ENCODE measurements around the gene DDX1.
"Not testable (repeated sequence)": the region's sequence is repeated elsewhere in the genome, so short reads cannot be mapped to it uniquely, and the experiment has no call there.

Gene DDX1

DNA sequence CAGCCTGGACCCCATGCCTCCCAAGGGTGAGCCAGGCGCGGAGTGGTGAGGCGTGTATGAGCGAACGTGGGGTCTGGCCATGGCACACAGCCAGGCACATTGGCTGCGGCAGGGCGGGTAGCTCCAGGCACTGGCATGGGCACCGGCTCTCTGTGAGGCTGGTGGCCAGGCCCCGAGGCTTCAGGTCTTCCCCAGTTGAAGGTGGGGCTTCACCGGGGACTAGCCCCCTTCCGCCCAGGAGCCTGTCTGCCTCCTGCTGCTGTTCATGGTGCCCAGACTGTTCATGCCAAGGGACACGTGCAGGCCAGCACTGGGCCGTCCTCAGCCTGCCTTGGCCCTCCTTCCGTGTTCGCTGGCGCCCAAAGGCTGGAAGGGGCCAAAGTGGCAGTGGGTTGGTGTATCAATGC, 26.8 kb downstream of the DDX1 start:
- no peak for DNase-seq

DNA sequence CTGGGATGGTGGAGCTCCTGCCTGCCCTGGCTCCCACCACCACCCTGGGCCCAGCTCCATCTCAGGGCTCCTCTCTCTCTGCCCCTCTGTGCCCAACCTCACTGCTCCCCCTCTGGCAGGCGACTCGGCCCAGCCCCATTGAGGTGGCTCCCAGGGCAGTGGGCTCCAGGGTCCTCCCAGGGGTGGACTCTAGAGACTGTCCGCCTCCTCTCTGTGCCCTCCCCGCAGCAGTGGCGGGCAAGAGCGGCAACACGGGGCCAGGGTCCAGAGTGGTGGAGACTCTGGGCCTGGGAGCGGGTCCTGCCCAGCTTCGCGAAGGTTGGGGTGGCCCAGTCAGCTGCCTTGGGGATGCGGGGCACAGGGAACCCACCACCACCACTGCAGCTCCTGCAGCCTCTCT, 27.4 kb downstream of the DDX1 start:
- no peak for DNase-seq

DNA sequence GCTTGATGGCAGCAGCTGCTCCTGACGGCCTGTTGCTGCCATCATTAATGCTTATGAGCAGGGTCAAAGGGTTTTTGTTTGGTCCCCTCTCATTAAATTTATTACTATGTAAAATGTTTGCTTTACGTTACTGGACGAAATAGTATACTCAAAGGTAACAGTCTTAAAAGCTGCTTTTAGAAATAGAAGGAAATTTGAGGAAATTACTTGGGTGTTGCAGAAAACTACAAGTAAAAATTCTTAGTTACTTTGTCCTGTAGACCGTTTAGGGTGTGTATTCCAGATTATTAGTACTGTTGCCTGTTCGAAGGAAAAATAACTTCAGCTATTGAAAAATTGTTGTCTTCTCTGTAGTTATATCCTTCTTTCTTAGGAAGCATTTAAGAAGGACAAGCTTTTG, 27.8 kb downstream of the DDX1 start:
- no peak for DNase-seq

DNA sequence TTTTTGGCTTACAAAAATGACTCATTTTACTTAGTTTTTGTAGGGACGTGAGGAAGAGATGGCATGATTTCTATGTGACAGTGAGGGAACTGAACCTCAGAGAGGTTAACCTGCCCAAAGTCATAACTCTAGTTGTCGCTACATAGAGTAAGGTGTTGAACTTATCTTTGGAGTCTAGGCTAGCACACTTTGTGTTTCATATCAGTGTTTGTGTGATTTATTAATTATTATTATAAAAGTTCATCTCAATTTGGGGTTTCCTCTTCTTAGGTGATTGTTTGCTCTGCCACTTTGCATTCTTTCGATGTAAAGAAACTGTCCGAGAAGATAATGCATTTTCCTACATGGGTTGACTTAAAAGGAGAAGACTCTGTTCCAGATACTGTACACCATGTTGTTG, 28.3 kb downstream of the DDX1 start:
- DNase-seq: no peak

DNA sequence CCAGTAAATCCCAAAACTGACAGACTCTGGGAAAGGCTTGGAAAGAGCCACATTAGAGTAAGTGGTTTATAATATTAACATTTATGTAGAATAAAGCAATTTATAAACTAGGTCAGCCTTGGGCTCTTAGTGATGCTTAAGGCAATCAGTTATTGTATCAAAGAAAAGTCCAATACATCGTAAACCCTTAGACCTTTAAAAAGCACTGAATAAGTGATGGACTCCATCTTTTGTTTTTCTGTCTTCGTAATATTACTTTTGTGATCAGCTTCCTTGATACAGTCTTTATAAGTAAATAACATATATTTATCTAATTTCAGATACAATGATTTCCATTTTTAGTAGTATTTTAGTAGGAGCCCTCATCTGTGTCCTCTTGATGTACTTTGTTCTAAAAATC, 28.7 kb downstream of the DDX1 start:
- no peak for DNase-seq

- no peak for DNase-seq
Observed at GRCh38 chr2:15620857-15621471, 29.3 kb downstream of the DDX1 start.

DNA sequence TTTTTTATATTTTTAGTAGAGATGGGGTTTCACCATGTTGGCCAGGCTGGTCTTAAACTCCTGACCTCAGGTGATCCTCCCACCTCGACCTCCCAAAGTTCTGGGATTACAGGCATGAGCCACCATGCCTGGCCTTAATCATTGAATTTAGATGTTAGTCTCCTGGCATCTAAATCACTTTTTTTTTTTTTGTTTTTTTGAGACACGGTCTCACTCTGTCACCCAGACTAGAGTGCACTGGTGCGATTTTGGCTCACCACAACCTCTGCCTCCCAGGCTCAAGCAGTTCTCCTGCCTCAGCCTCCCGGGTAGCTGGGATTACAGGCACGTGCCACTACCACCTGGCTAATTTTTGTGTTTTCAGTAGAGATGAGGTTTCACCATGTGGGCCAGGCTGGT, 29.8 kb downstream of the DDX1 start:
- DNase-seq: not testable (repeated sequence)

DNA sequence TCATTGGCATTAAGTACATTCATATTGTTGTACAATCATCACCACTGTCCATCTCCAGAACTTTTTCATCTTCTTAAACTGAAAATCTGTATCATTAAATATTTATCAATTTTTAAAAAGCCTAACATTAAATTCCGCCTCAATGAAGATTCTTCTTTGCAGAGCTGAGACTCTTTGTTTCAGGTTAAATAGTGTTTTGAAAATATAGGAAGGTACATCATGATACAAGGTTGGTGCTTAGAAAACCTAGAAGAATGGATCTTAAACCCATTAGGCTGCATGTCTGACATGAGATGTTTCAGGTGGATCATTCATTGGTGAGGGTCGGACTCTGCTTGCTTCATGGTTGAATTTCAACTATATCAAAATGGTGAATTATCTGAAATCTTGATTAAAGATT, 30.5 kb downstream of the DDX1 start:
- no peak for DNase-seq

DNA sequence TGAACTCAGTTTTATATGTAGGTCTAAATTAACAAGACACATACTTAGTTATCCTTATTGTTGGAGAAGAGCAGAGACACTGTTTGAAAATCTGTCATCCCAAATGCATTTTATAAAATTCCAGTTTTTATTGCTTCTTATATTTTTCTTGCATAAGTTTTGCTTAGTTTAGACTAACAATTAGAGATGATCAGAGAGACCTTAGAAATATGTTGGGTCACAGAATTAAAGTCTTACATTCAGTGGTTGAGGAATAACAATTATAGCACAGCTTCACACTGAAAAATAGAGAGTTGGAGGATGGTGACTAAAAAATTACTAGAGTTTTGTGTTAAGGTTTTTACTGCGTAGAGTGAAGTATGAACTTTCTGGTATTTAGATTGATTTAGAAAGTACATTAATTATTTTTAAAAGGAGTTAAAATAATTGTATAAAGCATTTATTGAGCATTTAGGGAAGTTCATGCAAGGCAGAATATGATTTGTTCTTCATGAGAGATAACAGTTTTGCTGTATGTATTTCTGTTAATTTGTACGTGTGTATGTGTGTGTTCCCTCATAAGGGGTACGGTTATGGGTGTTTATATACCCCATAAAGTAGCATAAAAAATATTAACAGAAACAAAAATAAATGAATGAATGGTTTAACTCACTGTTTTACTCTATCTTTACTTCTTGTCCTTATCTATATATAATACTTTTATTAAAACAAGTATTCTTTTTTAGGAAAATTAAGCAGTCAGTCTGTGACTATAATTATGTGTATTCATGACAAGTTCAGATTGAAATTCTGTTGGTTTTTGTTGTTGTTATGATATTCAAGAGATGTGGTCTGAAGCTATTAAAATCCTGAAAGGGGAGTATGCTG, 31.2 kb downstream of the DDX1 start:
- no peak for DNase-seq

DNA sequence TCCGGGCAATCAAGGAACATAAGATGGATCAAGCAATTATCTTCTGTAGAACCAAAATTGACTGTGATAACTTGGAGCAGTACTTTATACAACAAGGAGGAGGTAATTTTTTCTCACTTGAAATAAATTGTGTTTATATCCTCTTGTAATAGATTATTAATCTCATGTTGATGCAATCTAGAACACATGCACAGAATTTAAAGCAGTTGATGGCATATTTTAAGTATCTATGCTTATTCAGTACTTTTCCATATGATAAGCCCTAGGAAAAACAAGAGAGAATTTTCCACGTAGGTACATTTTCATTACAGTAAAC, 31.8 kb downstream of the DDX1 start:
- DNase-seq: no peak

DNA sequence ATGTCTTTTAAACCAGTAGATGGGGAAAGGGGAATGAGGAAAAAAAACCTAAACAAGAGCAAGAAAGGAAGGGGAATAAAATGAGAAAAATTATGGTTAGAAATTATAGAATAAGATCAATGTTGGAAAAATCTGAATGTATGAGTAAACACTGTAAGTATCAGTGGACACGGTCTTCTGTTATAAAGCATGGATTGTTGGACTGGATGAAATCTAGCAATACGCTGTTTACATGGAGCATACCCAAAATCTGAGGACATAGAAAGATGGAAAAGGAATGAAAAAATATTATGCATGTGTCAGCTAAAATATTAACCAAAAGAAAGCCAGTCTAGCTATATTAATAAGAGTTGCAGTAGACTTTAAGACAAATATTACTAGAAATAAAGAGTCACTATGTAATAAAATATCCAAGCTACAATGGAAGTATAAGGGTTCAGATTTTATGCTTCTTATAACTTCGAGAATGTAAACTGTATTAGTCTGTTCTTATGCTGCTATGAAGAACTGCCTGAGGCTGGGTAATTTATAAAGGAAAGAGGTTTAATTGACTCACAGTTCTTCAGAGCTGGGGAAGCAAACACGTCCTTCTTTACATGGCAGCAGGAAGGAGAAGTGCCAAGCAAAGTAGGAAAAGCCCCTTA, 32.4 kb downstream of the DDX1 start:
- no peak for DNase-seq

DNA sequence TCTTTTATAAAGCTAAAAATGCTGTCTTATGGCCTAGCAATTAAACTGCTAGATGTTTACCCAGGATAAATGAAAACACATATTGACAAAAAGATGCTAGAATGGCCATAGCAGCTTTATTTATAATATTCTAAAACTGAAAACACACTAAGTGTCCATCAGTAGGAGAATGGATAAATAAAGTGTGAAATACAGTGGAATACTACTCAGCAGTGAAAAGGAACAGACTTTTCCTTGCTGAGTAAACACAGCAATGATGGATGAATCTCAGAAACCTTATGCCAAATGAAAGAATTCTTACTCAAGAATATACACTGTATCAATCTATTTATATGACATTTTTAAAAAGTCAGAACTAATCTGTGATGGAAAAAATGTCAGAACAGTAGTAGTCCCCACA, 33.2 kb downstream of the DDX1 start:
- DNase-seq: no peak

DNA sequence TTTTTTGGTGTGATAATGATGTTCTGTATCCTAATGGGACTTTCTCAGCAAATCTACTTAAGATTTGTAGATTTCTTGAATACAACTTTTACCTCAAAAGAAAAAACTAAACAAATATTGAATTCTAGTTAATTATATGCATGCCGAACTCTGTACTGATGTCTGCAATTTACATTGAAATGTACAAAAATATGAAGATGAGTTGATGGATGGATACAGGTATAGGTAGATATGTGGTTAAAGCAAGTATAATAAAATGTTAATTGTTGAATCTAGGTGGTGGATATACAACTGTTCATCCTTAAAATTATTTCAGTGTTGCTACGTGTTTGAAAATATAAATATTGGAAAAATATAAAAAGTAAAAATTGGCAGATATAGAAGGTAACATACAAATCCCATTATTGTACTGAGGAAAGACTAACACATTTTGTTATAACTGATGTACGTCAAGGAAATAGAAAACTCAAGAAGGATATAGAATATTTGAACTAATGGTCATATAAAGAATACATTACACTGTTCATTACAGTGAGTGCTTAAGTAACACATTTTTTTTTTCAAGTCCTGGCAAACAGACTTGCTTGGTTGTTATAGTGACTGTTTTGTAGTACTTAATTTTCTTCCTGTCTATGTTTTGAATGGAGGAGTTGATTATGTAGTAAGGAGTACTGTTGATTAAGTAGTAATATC, 33.8 kb downstream of the DDX1 start:
- DNase-seq: no peak

GRCh38 chr2:15626126-15626525, 34.5 kb downstream of the DDX1 start:
- no peak for DNase-seq

GRCh38 chr2:15626967-15627366, 35.3 kb downstream of the DDX1 start:
- DNase-seq: no peak

- DNase-seq: no peak
Observed at GRCh38 chr2:15627817-15628684, 36.4 kb downstream of the DDX1 start.

- DNase-seq: no peak
Observed at GRCh38 chr2:15628899-15629855, 37.5 kb downstream of the DDX1 start.

GRCh38 chr2:15630121-15630977, 38.7 kb downstream of the DDX1 start:
- no peak for DNase-seq

- no peak for DNase-seq
Observed at GRCh38 chr2:15630978-15631719, 39.5 kb downstream of the DDX1 start.

GRCh38 chr2:15631883-15632282, 40.2 kb downstream of the DDX1 start:
- no peak for DNase-seq

Measured in NCI-H1436 treated with DMSO at 0.1 percent for 48 hours (cell line).